LNCaP clone FGC (cell line): Measurements from ENCODE around the gene MAML3.

Experiments used
- DNase-seq: peaks from one replicate; pipeline ENCODE4 v3.0.0-alpha.2; 2011; ENCODE audit warnings: low read depth
- H3K4me3 ChIP-seq: 2 replicates; pipeline ENCODE4 v1.5.1; 2011; ENCODE audit warnings: mild to moderate bottlenecking, low read depth, low read length, control low read depth
- CTCF ChIP-seq: IDR thresholded peaks from 2 replicates; pipeline ENCODE4 v1.5.1; 2012; ENCODE audit warnings: mild to moderate bottlenecking; ENCODE audit not compliant: control insufficient read depth, insufficient read depth; ENCODE audit errors: extremely low read depth

MAML3 gene

GRCh38 chr4:139781066-139781465, 372.9 kb downstream of the MAML3 start:
- TF ChIP-seq CTCF: no peak
- DNase-seq: no peak
- H3K4me3 ChIP-seq: no peak overlapping the region

- H3K4me3 ChIP-seq: no peak overlapping the region
- DNase-seq: no peak
- no peak for TF ChIP-seq CTCF
Observed at GRCh38 chr4:139779691-139780090, 374.3 kb downstream of the MAML3 start.

- TF ChIP-seq CTCF: no peak
- no peak overlapping the region for H3K4me3 ChIP-seq
- DNase-seq: peak; percentile 37
Observed at GRCh38 chr4:139777757-139778156, 376.2 kb downstream of the MAML3 start.

- TF ChIP-seq CTCF: no peak
- H3K4me3 ChIP-seq: no peak overlapping the region
- DNase-seq: no peak
Observed at GRCh38 chr4:139776235-139776634, 377.7 kb downstream of the MAML3 start.

- TF ChIP-seq CTCF: no peak
- peak; percentile 80 for DNase-seq
- H3K4me3 ChIP-seq: peak overlapping the region; percentile 26
Observed at GRCh38 chr4:139774759-139775487, 379.1 kb downstream of the MAML3 start.

GRCh38 chr4:139773560-139774318, 380.2 kb downstream of the MAML3 start:
- no peak overlapping the region for H3K4me3 ChIP-seq
- TF ChIP-seq CTCF: no peak
- no peak for DNase-seq

- DNase-seq: no peak
- no peak overlapping the region for H3K4me3 ChIP-seq
- no peak for TF ChIP-seq CTCF
Observed at GRCh38 chr4:139770361-139770760, 383.6 kb downstream of the MAML3 start.
